Mesendoderm (in vitro differentiated cells): ENCODE results near the gene CALD1.

Experiments used
- DNase-seq: peaks from one replicate; pipeline ENCODE4 v3.0.0; 2013
- H2AK5ac ChIP-seq: 2 replicates; pipeline ENCODE4 v1.6.1; 2013; ENCODE audit warnings: low read length, inconsistent platforms
- H2BK120ac ChIP-seq: 2 replicates; pipeline ENCODE4 v1.6.1; 2013; ENCODE audit warnings: low read depth, mild to moderate bottlenecking, low read length, moderate library complexity, mixed read lengths
- H2BK15ac ChIP-seq: replicated peaks from 2 replicates; pipeline ENCODE4 v1.6.1; 2013; ENCODE audit warnings: low read depth, mild to moderate bottlenecking, moderate library complexity
- H2BK5ac ChIP-seq: 2 replicates; pipeline ENCODE4 v1.6.1; 2013; ENCODE audit warnings: low read length, inconsistent platforms
- H3K18ac ChIP-seq: 2 replicates; pipeline ENCODE4 v1.6.1; 2013; ENCODE audit warnings: mild to moderate bottlenecking, low read length, mixed read lengths
- H3K23ac ChIP-seq: one replicate; pipeline ENCODE4 v1.6.1; 2013; ENCODE audit warnings: low read length
- H3K27ac ChIP-seq: 2 replicates; pipeline ENCODE4 v1.5.1; 2013; ENCODE audit warnings: low read depth, mild to moderate bottlenecking, inconsistent platforms, low read length, moderate library complexity
- H3K27me3 ChIP-seq: 2 replicates; pipeline ENCODE4 v1.6.1; 2013; ENCODE audit warnings: low read length, control low read depth, mild to moderate bottlenecking, inconsistent platforms; ENCODE audit not compliant: insufficient read depth, poor library complexity
- H3K36me3 ChIP-seq: 2 replicates; pipeline ENCODE4 v1.6.1; 2013; ENCODE audit warnings: low read length, inconsistent platforms; ENCODE audit not compliant: control insufficient read depth, insufficient read depth
- H3K4ac ChIP-seq: one replicate; pipeline ENCODE4 v1.6.1; 2013; ENCODE audit warnings: low read depth, mild to moderate bottlenecking, low read length, moderate library complexity
- H3K4me1 ChIP-seq: 2 replicates; pipeline ENCODE4 v1.6.1; 2013; ENCODE audit warnings: low read depth, low read length, inconsistent platforms; ENCODE audit not compliant: control insufficient read depth
- H3K4me2 ChIP-seq: 2 replicates; pipeline ENCODE4 v1.6.1; 2013; ENCODE audit warnings: low read length
- H3K4me3 ChIP-seq: 2 replicates; pipeline ENCODE4 v1.5.1; 2013; ENCODE audit warnings: mild to moderate bottlenecking, low read length
- H3K56ac ChIP-seq: one replicate; pipeline ENCODE4 v1.6.1; 2013; ENCODE audit warnings: low read length
- H3K79me1 ChIP-seq: 2 replicates; pipeline ENCODE4 v1.6.1; 2013; ENCODE audit warnings: low read length, inconsistent platforms
- H3K79me2 ChIP-seq: 2 replicates; pipeline ENCODE4 v1.6.1; 2013; ENCODE audit warnings: mild to moderate bottlenecking, low read length; ENCODE audit not compliant: control insufficient read depth, insufficient read depth
- H3K9ac ChIP-seq: 2 replicates; pipeline ENCODE4 v1.6.1; 2013; ENCODE audit warnings: low read length, inconsistent platforms
- H4K5ac ChIP-seq: one replicate; pipeline ENCODE4 v1.6.1; 2013; ENCODE audit warnings: low read length
- H4K8ac ChIP-seq: one replicate; pipeline ENCODE4 v1.6.1; 2013; ENCODE audit warnings: low read depth, mild to moderate bottlenecking, control low read depth, low read length, moderate library complexity
- WGBS: extraction: QIAGEN DNeasy Blood & Tissue Kit; methylation state at CpG from one replicate; pipeline ENCODE4 v1.1.7; 2013; ENCODE audit warnings: low lambda C conversion rate, missing lambda C conversion rate; ENCODE audit not compliant: insufficient coverage; ENCODE audit errors: extremely low coverage; 5-methylcytosine and 5-hydroxymethylcytosine counted together

The CALD1 gene

GRCh38 chr7:134993877-134994456 lies 214.5 kb downstream of the CALD1 start:
- Histone ChIP-seq H3K4me2 (no peak overlapping the region), H3K79me1 (no peaks in the 10 kb centered on the region), H3K56ac (no peak overlapping the region), H2BK5ac (no peak overlapping the region), H3K27ac (no peak overlapping the region), H4K8ac (no peak overlapping the region), H3K9ac (no peak overlapping the region), H3K4me3 (no peak overlapping the region), H3K79me2 (no peaks in the 10 kb centered on the region), H2AK5ac (no peak overlapping the region), H3K36me3 (no peaks in the 10 kb centered on the region), H3K4me1 (peaks cover 2% of the 10 kb centered on the region), H2BK120ac (no peak overlapping the region), H3K4ac (no peak overlapping the region), H2BK15ac (no peak overlapping the region), H3K18ac (no peak overlapping the region), H3K23ac (no peak overlapping the region), H4K5ac (no peak overlapping the region), H3K27me3 (no peaks in the 10 kb centered on the region)
- no CpG with 5 or more reads among the region's 2 CpGs for WGBS
- DNase-seq = no peak

GRCh38 chr7:134995239-134996096 lies 216.0 kb downstream of the CALD1 start:
- no peaks in the 10 kb centered on the region for H3K79me1 ChIP-seq
- no peak overlapping the region for H4K5ac ChIP-seq
- no peak for DNase-seq
- H3K79me2 ChIP-seq = no peaks in the 10 kb centered on the region
- H3K4ac ChIP-seq = no peak overlapping the region
- H3K18ac ChIP-seq = no peak overlapping the region
- H3K23ac ChIP-seq = no peak overlapping the region
- no peaks in the 10 kb centered on the region for H3K27me3 ChIP-seq
- no peak overlapping the region for H2BK120ac ChIP-seq
- H3K4me2 ChIP-seq = no peak overlapping the region
- H3K4me3 ChIP-seq = no peak overlapping the region
- no peak overlapping the region for H3K27ac ChIP-seq
- no peak overlapping the region for H2BK15ac ChIP-seq
- H3K56ac ChIP-seq = no peak overlapping the region
- no CpG with 5 or more reads among the region's 6 CpGs for WGBS
- H3K36me3 ChIP-seq = no peaks in the 10 kb centered on the region
- H3K9ac ChIP-seq = no peak overlapping the region
- peaks cover 2% of the 10 kb centered on the region for H3K4me1 ChIP-seq
- H4K8ac ChIP-seq = no peak overlapping the region
- H2BK5ac ChIP-seq = no peak overlapping the region
- H2AK5ac ChIP-seq = no peak overlapping the region

GRCh38 chr7:134996097-134996550 lies 216.7 kb downstream of the CALD1 start:
- no peaks in the 10 kb centered on the region for H3K36me3 ChIP-seq
- H3K27me3 ChIP-seq = no peaks in the 10 kb centered on the region
- no peak overlapping the region for H2BK120ac ChIP-seq
- H3K79me2 ChIP-seq = no peaks in the 10 kb centered on the region
- no peak overlapping the region for H3K4me2 ChIP-seq
- no peak overlapping the region for H3K18ac ChIP-seq
- H3K4ac ChIP-seq = no peak overlapping the region
- no peak for DNase-seq
- peaks cover 2% of the 10 kb centered on the region for H3K4me1 ChIP-seq
- no peak overlapping the region for H3K4me3 ChIP-seq
- no peak overlapping the region for H3K27ac ChIP-seq
- no peaks in the 10 kb centered on the region for H3K79me1 ChIP-seq
- no peak overlapping the region for H3K9ac ChIP-seq
- no CpG with 5 or more reads among the region's 2 CpGs for WGBS
- H2BK5ac ChIP-seq = no peak overlapping the region
- no peak overlapping the region for H4K5ac ChIP-seq
- no peak overlapping the region for H2AK5ac ChIP-seq
- no peak overlapping the region for H2BK15ac ChIP-seq
- H4K8ac ChIP-seq = no peak overlapping the region
- H3K56ac ChIP-seq = no peak overlapping the region
- H3K23ac ChIP-seq = no peak overlapping the region

- Histone ChIP-seq H3K18ac (no peak overlapping the region), H3K4me1 (no peaks in the 10 kb centered on the region), H2BK5ac (no peak overlapping the region), H3K56ac (no peak overlapping the region), H2BK120ac (no peak overlapping the region), H3K36me3 (no peaks in the 10 kb centered on the region), H4K8ac (no peak overlapping the region), H2BK15ac (no peak overlapping the region), H3K4me3 (no peak overlapping the region), H3K9ac (no peak overlapping the region), H3K27me3 (no peaks in the 10 kb centered on the region), H3K4ac (no peak overlapping the region), H3K4me2 (no peak overlapping the region), H4K5ac (no peak overlapping the region), H3K79me1 (no peaks in the 10 kb centered on the region), H3K23ac (no peak overlapping the region), H3K27ac (no peak overlapping the region), H3K79me2 (no peaks in the 10 kb centered on the region), H2AK5ac (no peak overlapping the region)
- no peak for DNase-seq
- WGBS = no CpG with 5 or more reads among the region's 3 CpGs
These were observed 217.9 kb downstream of the CALD1 start for GRCh38 chr7:134997214-134997885.

- H3K9ac ChIP-seq = no peak overlapping the region
- H3K4me2 ChIP-seq = no peak overlapping the region
- H2BK15ac ChIP-seq = no peak overlapping the region
- H3K79me2 ChIP-seq = no peaks in the 10 kb centered on the region
- no peak overlapping the region for H3K18ac ChIP-seq
- no peak overlapping the region for H3K4me3 ChIP-seq
- DNase-seq = no peak
- no peak overlapping the region for H3K56ac ChIP-seq
- H2BK5ac ChIP-seq = no peak overlapping the region
- H2AK5ac ChIP-seq = no peak overlapping the region
- H3K27me3 ChIP-seq = no peaks in the 10 kb centered on the region
- no peak overlapping the region for H4K5ac ChIP-seq
- H3K36me3 ChIP-seq = no peaks in the 10 kb centered on the region
- H3K27ac ChIP-seq = no peak overlapping the region
- H3K23ac ChIP-seq = no peak overlapping the region
- no CpG with 5 or more reads among the region's 3 CpGs for WGBS
- H3K4me1 ChIP-seq = no peaks in the 10 kb centered on the region
- H3K79me1 ChIP-seq = no peaks in the 10 kb centered on the region
- no peak overlapping the region for H2BK120ac ChIP-seq
- H4K8ac ChIP-seq = no peak overlapping the region
- no peak overlapping the region for H3K4ac ChIP-seq
These were observed 219.7 kb downstream of the CALD1 start for GRCh38 chr7:134999136-134999535.
